ENCODE data around the gene PIP5KL1.
A peak's percentile ranks its signal among the peaks of the same experiment; 100 is the strongest.

PIP5KL1 gene

GRCh38 chr9:127947841-127948710, 17.5 kb upstream of the PIP5KL1 start:
- ATAC-seq: no peak

DNA sequence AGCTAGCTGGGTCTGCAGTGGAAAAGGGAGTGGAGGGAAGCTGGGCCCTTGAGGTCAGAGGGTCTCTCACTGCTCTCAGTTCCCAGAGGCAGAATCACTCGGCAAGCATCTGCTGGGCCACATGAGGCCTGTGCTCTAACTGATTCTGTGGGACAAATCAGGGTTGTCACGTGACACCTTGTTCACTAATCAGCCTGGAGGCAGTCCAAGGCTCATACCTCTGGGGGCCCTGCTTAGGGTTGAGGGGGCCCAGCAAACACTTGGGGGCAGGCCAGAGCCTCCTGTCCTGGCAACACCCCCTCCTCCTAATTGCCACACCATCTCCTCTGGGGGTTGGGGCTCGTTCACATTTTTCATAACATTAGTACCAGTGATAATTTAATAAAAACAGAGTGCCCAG, 16.2 kb upstream of the PIP5KL1 start:
- ATAC-seq: no peak

DNA sequence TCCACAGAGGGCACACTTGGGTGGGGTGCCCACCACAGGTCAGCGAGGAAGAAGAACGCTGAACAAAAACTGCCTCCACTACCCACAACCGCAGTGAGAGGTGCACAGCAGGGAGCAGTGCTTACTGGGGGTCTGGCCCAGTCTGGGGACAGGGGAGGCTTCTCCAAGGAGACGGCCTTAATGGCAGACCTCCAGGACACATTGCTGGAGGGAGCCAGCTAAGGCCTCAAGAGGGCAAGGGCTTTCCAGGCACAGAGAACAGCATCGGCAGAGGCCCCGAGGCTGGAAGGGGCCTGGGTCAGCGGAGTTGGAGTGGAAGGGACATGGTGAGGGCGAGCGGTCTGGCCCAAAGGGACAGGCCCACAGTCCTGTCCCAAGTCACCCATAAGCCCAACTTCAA, 15.4 kb upstream of the PIP5KL1 start:
- ATAC-seq: no peak

- ATAC-seq: no peak
These were observed 14.8 kb upstream of the PIP5KL1 start for GRCh38 chr9:127945338-127945737.

DNA sequence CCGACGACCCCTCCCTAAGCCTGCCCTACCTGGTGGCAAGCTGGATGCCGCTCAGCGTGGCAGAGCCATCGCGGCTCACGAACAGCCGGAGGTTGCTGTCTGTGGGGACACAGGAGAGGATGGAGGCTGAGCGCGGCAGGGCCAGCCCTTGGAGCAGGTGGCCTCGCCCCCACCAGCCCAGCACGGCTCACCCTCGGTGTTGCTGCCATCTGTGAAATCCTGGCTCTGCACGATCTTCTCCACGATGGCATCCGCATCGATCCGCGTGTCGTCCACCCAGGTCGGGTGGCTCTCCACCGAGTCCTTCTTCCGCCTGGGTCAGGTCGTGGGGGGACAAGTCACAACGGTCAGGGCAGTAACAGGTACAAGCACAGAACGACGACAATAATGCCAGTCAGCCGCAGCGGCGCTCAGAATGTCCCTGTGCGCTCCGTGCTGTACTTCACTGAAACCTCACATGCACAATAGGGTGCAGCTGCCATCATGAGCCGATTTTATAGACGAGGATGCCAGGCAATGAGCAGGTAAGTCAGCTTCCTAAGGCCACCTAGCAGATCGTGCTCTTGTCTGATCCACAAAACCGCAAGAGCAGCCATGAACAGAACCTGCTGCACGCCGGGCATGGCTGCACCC, 14.1 kb upstream of the PIP5KL1 start:
- no peak for ATAC-seq

DNA sequence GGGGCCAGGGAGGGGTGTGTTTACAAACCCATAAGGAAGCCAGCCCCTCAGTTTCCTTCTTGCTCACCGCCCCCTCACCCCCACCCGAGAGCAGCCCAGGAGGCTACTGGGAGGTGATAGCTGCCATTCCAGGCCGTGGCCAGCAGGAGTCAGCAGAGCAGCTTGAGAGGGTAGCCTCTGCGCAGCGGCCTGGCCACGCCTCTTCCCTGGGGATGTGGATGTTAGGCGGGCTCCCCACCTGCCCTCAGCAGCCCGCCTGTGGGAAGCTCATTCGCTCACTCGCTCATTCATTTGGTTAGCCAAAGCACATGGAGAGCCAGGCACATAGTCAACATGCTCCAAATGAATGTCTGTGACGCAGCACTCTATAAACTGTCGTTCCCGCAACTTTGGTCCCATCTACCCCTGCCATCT, 13.2 kb upstream of the PIP5KL1 start:
- peak; percentile 84 to 86 for ATAC-seq

DNA sequence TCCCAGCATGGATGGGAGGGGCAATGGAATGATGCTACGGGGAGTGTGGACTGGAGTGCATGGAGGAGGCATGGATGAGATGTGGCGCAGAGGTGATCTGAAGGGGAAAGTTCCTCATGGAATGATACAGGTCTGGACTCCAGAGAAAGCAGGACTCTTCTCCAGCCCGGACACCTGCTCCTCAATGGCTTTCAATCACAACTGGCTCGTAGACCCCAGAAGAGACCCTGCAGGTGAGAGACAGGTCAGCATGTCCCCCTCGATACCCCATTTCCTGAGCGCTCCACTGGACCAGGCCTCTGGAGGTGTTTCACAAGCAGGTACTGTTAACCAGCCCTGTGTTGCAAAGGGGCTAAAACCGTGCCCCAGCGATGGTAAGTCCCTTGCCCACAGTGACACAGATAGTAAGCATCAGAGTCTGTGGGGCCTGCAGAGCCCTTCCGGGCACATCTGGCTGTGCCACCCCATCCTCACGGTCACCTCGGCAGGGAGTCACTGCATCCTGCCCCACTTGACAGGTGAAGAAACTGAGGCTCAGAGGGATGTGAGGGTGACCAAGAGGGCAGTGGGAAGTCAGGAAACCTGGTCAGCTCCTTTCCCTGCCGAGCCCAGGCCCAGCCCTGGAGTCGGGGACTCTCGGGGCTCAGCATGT, 12.6 kb upstream of the PIP5KL1 start:
- ATAC-seq: no peak

- peak in 1 of 2 donors; percentile 55 for ATAC-seq
These were observed 11.8 kb upstream of the PIP5KL1 start for GRCh38 chr9:127942216-127943010.

DNA sequence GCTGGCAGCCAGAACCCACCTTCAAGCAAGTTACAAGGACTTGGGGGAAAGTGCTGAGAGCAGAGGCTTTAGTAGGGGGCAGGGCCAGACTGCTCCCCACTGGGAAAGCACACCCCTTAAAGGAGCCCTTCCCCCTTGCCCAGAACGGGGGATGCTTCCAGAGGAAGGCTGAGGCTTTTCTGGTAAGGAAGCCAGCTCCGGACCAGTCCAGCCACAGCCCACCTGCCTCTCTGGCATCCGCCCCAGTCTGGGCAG, 11.3 kb upstream of the PIP5KL1 start:
- no peak for ATAC-seq

DNA sequence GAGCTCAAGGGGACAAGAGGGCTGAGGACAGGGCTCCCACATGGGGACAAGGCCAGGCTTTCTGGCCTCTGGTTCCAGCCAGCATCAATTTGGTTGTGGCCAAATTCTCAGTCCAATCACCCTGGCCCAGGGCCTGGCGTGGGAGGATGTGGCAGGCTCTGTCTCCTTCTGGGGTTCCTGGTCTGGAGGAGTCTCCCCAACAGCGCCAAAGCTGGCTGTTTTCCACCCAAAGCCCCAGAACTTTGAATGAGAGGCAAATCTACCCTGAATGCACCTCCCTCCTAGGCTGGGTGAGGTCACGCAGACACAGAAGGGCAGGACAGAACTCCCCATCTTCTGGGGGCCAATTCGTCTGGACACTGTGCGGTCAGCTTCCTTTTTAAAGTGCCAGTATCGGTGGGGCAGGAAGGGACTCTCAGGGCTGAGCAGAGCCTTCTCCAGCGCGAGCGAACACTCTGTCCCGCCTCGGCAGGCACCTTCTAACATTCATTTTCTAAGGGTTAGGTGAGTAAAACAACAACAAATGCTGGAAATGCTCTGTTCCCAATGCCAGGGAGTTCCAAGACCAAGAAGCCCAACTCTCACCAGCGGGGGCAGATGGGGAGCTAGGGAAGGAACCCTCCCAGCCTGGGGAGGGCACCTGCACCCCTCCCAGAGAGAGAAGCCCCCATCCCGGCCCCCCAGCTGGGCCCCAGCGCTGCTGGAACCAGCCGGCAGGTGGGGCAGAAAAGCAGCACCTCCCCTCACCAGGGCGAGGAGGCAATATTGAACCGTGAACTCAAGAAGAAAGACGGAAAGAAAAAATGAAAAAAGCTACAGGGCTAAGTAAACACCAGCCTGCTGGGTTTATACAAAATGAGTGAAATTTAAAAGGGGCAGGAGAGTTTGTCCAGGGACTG, 10.7 kb upstream of the PIP5KL1 start:
- ATAC-seq: no peak

GRCh38 chr9:127940593-127940992, 10.0 kb upstream of the PIP5KL1 start:
- no peak for ATAC-seq

GRCh38 chr9:127938298-127938690, 7.7 kb upstream of the PIP5KL1 start:
- no peak for ATAC-seq

DNA sequence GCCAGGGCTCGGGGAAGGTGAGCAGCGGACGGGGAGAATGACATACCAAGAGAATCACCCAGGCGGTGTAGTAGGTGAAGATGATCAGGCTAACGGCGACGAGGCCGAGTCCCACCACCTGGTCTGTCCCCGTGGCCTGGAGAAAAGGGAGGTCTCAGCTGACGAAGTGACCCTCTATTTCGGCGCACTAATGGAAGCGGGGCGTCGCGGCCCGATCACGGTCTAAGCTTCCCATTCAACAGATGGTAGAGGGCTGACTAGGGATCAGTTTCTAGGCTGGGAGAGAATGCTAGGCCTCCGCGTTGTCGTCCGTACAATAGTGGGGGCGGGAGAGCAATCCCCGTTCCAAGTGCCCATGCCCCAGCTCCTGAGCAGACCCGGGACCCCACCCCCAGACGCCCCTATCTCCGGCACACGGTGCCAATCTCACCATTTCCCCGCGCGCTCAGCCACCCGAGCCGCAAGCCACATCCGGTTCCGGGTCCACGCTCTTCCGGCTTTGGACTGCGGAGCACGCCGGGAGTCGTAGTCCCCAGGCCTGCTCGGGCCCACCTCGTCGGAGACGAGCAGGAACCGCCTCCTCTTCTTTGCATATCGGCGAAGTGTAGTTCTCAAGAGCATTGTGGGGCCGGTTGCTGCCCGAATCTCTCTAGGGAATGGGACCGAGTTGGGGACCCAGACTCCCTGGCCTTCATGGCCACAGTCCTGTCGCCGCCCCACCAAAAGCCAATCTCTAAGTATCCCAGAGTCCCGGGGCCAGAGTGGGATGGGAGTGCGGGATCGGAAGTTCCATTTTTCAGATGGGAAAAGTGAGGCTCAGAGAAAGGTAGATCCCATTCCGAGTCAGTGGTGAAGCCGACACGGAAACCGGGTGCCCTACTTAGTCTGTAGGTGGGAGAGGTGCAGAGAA, 7.1 kb upstream of the PIP5KL1 start, which contains the start of gene DPM2:
Gene DPM2, minus strand, starts transcription at position 467 of the 910 bp plus-strand sequence. Its CDS starts 34 bp downstream, at position 433.
- peak; percentile 95 for ATAC-seq

- no peak for ATAC-seq
These were observed 6.4 kb upstream of the PIP5KL1 start for GRCh38 chr9:127937056-127937387.

DNA sequence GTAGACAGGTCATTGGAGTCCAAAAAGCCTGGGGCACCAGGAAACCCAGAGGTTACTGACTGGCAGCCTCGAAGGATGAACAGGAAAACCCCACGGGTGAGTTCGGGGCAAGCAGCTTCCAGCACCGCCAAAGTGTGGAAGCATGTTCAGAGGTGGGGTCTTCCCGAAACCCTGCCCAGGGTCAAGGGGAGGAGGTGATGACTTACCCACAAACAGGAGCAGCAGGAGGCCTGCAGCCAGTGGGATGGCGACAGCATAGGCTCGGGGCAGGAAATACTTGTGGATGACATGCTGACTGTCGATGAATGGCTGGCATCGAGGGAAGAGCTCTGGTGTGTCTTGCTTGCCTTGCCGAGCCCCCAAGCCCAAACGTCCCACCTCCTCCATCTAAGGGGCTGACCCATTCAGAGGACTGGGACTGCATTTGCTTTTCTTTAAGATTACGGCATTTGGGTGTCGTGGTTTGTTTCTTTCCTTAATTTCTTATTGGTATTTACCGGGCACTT, 5.8 kb upstream of the PIP5KL1 start:
- ATAC-seq: no peak

DNA sequence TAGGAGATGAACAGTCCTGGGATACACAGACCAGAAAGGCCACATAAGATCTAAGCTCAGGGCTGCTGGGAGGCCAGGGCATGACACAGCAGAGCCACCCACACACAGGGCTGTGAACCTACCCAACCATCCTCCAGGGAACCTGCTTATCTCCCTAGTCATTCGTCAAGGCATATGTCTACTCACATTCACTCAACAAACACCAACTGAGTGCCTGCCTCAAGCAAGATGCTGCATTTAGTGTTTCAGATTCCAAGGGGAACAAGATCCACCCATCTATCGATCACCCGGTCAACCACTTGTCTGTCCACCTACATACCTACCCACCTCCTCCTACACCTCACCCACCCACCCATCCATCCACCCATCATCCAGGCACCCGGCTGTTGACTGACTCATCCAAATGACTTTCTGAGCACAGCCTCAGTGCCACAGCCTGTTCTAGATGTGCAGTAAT, 5.2 kb upstream of the PIP5KL1 start:
- peak; percentile 37 to 44 for ATAC-seq

- ATAC-seq: no peak
These were observed 4.4 kb upstream of the PIP5KL1 start for GRCh38 chr9:127934986-127935385.

GRCh38 chr9:127934248-127934647, 3.7 kb upstream of the PIP5KL1 start:
- no peak for ATAC-seq

DNA sequence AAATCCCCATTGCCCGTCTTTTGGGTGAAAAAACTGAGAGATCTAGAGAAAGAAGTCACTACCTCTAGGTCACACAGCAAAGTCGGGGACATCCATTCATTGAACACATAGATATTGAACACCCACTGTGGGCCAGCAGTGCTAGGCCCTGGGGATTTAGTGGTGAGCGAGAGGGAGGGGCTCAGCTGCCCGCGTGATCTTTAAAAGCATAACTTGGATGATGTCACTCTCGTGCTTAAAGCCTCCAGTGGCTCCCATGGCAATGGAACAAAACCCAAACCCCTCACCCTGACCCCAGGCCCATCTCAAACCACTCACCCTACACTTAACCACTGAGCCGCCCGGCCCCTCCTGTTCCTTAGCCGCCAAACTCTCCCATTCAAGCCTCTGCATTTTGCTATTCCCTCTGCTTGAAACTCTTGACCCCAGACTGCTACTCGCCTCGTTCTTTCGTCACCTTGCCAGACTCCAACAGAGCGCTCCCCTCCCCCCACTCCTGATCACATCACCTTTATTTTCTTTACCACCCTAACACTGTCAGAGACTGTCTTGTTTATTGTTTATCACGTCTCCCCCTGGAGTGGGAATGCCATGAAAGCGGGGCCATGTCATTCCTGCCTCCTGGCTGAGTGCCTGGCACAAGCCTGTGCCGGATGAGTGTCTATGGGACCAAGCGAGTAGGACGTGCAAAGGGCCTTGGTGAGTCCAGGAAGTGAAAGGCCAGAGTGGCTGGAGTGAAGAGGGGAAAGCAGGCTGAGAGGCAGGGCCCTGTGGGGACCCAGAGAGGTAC, 710 bp upstream of the PIP5KL1 start:
- ATAC-seq: peak in 1 of 2 donors; percentile 24

GRCh38 chr9:127929625-127929979, 975 bp downstream of the PIP5KL1 start:
- ATAC-seq: no peak
